ENCODE measurements around the gene KCNJ12. TPM values are rescaled to one million over a fixed set of nuclear protein-coding genes. Genes with fewer than 3 reads are reported as not detected.

Gene KCNJ12
- total and polyA plus RNA-seq, 2 of the 13 experiments (the other 11 are each of a cell fraction or from before 2014, with no cell fraction given): not detected

- H3K27ac ChIP-seq (ENCODE audit: extremely low read length, insufficient read depth, low read length): no peak overlapping the region
- H3K36me3 ChIP-seq (replicated peaks in 1 of 2; ENCODE audit: control insufficient read depth in 1 of 2, insufficient read depth in 2 of 2, low read length in 2 of 2): no peaks in the 10 kb centered on the region
- H2AFZ ChIP-seq (ENCODE audit: low read length): no peak overlapping the region
- H4K20me1 ChIP-seq (ENCODE audit: insufficient read depth, low read length): no peaks in the 10 kb centered on the region
- H3K4me3 ChIP-seq (replicated peaks in 1 of 3; ENCODE audit: insufficient read depth in 1 of 3, low read depth in 2 of 3, low read length in 3 of 3): no peak overlapping the region
- no peak overlapping the region for H3K4me2 ChIP-seq (ENCODE audit: low read depth, low read length)
- no peaks in the 10 kb centered on the region for H3K79me2 ChIP-seq (ENCODE audit: insufficient read depth, low read length)
- no peaks in the 10 kb centered on the region for H3K9me3 ChIP-seq (ENCODE audit: low read length)
- H3K9ac ChIP-seq (ENCODE audit: insufficient read depth, low read depth, low read length): no peak overlapping the region
- ChIA-PET POLR2A (no interaction called here), CTCF (ENCODE audit: low intra/inter-chr PET ratio, low total read pairs) (no interaction called here)
- ATAC-seq: no peak
- intact Hi-C loops (cut with micrococcal nuclease; ENCODE audit: unreplicated experiment): no loop called here
- H3K4me1 ChIP-seq (ENCODE audit: insufficient read depth, low read length): no peaks in the 10 kb centered on the region
- DNase-seq (ENCODE audit: low spot score): no peak
- in situ Hi-C loops (cut with HindIII; ENCODE audit: extremely low pct_ligation_motif_present, low pct_unique_long_range_greater_than_20kb): no loop called here
- H3K27me3 ChIP-seq (ENCODE audit: control insufficient read depth in 1 of 2, insufficient read depth in 2 of 2, low read length in 2 of 2): peaks cover 7 to 32% of the 10 kb centered on the region in 2 experiments; a peak in 4 of 5 replicates
- no peak for FAIRE-seq
- BruUV-seq (replicated peaks): no TSS peak
- WGBS (ENCODE audit: low lambda C conversion rate): 20% methylated on average over 4 of the region's 9 CpGs
- TF ChIP-seq CCAR2 (optimal IDR thresholded peaks at IDR 0.05; ENCODE audit: low read depth, low read length) (no peak), ZNF772 (CRISPR knock-in tag; IDR thresholded peaks at IDR 0.05) (no peak), POLR2AphosphoS2 (IDR thresholded peaks at IDR 0.05; ENCODE audit: low read depth, low read length) (no peak), MYNN (CRISPR knock-in tag; IDR thresholded peaks at IDR 0.05; ENCODE audit: low read depth) (no peak), ZNF607 (CRISPR knock-in tag; IDR thresholded peaks at IDR 0.05; ENCODE audit: borderline replicate concordance) (no peak), REPIN1 (CRISPR knock-in tag; IDR thresholded peaks at IDR 0.05; ENCODE audit: borderline replicate concordance, low read depth) (no peak), RBFOX2 (IDR thresholded peaks at IDR 0.05; ENCODE audit: low read depth, low read length) (no peak), TIGD3 (CRISPR knock-in tag; IDR thresholded peaks at IDR 0.05; ENCODE audit: borderline replicate concordance) (no peak), ZNF431 (CRISPR knock-in tag; IDR thresholded peaks at IDR 0.05; ENCODE audit: borderline replicate concordance, low read depth) (no peak), SNRNP70 (IDR thresholded peaks at IDR 0.05; ENCODE audit: low read depth, low read length) (no peak), JUND (CRISPR knock-in tag; IDR thresholded peaks at IDR 0.05) (no peak), NCOR1 (IDR thresholded peaks at IDR 0.05; ENCODE audit: borderline replicate concordance, low read length) (no peak)
- TF ChIP-seq, protein P1, sequence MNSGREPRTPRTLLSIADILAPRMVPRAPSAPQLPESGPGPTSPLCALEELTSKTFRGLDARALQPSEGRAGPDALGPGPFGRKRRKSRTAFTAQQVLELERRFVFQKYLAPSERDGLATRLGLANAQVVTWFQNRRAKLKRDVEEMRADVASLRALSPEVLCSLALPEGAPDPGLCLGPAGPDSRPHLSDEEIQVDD (CRISPR knock-in tag; IDR thresholded peaks at IDR 0.05; ENCODE audit: borderline replicate concordance): no peak
- TF ChIP-seq, protein P2, sequence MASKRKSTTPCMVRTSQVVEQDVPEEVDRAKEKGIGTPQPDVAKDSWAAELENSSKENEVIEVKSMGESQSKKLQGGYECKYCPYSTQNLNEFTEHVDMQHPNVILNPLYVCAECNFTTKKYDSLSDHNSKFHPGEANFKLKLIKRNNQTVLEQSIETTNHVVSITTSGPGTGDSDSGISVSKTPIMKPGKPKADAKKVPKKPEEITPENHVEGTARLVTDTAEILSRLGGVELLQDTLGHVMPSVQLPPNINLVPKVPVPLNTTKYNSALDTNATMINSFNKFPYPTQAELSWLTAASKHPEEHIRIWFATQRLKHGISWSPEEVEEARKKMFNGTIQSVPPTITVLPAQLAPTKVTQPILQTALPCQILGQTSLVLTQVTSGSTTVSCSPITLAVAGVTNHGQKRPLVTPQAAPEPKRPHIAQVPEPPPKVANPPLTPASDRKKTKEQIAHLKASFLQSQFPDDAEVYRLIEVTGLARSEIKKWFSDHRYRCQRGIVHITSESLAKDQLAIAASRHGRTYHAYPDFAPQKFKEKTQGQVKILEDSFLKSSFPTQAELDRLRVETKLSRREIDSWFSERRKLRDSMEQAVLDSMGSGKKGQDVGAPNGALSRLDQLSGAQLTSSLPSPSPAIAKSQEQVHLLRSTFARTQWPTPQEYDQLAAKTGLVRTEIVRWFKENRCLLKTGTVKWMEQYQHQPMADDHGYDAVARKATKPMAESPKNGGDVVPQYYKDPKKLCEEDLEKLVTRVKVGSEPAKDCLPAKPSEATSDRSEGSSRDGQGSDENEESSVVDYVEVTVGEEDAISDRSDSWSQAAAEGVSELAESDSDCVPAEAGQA (IDR thresholded peaks at IDR 0.05; ENCODE audit: low read depth): no peak
- TF ChIP-seq, protein P2 (CRISPR knock-in tag; IDR thresholded peaks at IDR 0.05; ENCODE audit: borderline replicate concordance): no peak
- TF ChIP-seq, protein P3, sequence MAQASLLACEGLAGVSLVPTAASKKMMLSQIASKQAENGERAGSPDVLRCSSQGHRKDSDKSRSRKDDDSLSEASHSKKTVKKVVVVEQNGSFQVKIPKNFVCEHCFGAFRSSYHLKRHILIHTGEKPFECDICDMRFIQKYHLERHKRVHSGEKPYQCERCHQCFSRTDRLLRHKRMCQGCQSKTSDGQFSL (CRISPR knock-in tag; IDR thresholded peaks at IDR 0.05): no peak
These were observed 41.8 kb downstream of the KCNJ12 start for GRCh38 chr17:21417921-21418320.

All from HepG2 (cell line).